Measurements from ENCODE around the gene TAAR6.

- TF ChIP-seq CTCF (conservative IDR thresholded peaks at IDR 0.05 in 1 of 2, IDR thresholded peaks at IDR 0.05 in 1 of 2; ENCODE audit: low read depth in 1 of 2, low read length in 2 of 2), result no peak
- no peak for TF ChIP-seq EZH2 (IDR thresholded peaks at IDR 0.05; ENCODE audit: low read length, missing control alignments)
These were observed 44.4 kb downstream of the TAAR6 start for GRCh38 chr6:132614554-132614953.

Data from fibroblast of lung (primary cell).